Mesenchymal stem cell (in vitro differentiated cells and primary cell): Measurements from ENCODE around the gene PHKG2.

Experiments used
- DNase-seq: peaks from one replicate; pipeline ENCODE4 v3.0.0-alpha.2; 2013
- H2AFZ ChIP-seq: one replicate; pipeline ENCODE4 v1.6.1; 2013; ENCODE audit warnings: low read depth, mild to moderate bottlenecking, control low read depth, inconsistent platforms, low read length, moderate library complexity
- H2AK5ac ChIP-seq: 2 replicates; pipeline ENCODE4 v1.6.1; 2013; ENCODE audit warnings: low read length, moderate library complexity, mild to moderate bottlenecking, inconsistent platforms; ENCODE audit not compliant: severe bottlenecking
- H2BK120ac ChIP-seq: one replicate; pipeline ENCODE4 v1.6.1; 2013; ENCODE audit warnings: low read depth, mild to moderate bottlenecking, inconsistent platforms, low read length, moderate library complexity
- H2BK12ac ChIP-seq, 2 experiments: one replicate each; pipeline ENCODE4 v1.6.1; 2013; ENCODE audit warnings: inconsistent platforms in 2 of 2, low read length in 2 of 2, mild to moderate bottlenecking in 2 of 2, moderate library complexity in 2 of 2, control low read depth in 1 of 2
- H2BK15ac ChIP-seq: one replicate; pipeline ENCODE4 v1.6.1; 2013; ENCODE audit warnings: mild to moderate bottlenecking, low read depth, inconsistent platforms; ENCODE audit not compliant: poor library complexity, severe bottlenecking
- H2BK5ac ChIP-seq: 2 replicates; pipeline ENCODE4 v1.6.1; 2013; ENCODE audit warnings: low read depth, mild to moderate bottlenecking, low read length, control low read depth, inconsistent platforms; ENCODE audit not compliant: poor library complexity, severe bottlenecking
- H3K14ac ChIP-seq, 2 experiments: one replicate each; pipeline ENCODE4 v1.6.1; 2013; ENCODE audit warnings: inconsistent platforms in 2 of 2, low read length in 2 of 2, control low read depth in 1 of 2, mild to moderate bottlenecking in 1 of 2, moderate library complexity in 1 of 2
- H3K18ac ChIP-seq, 2 experiments: one replicate each; pipeline ENCODE4 v1.6.1; 2013; ENCODE audit warnings: inconsistent platforms in 2 of 2, low read length in 2 of 2, control low read depth in 1 of 2, low read depth in 1 of 2, mild to moderate bottlenecking in 1 of 2
- H3K23ac ChIP-seq, 2 experiments: one replicate each; pipeline ENCODE4 v1.6.1; 2013; ENCODE audit warnings: inconsistent platforms in 2 of 2, low read length in 2 of 2, mild to moderate bottlenecking in 2 of 2, moderate library complexity in 2 of 2, control low read depth in 1 of 2
- H3K27ac ChIP-seq: 2 replicates; pipeline ENCODE4 v1.5.1; 2013; ENCODE audit warnings: mild to moderate bottlenecking, moderate library complexity, low read length, control low read depth, inconsistent platforms; ENCODE audit not compliant: poor library complexity, severe bottlenecking
- H3K27me3 ChIP-seq, 2 experiments: 2 replicates each; pipeline versions ENCODE4 v1.6.1 to v1.7.0; 2013; ENCODE audit warnings: low read length in 2 of 2, mild to moderate bottlenecking in 2 of 2, moderate library complexity in 2 of 2, control low read depth in 1 of 2, inconsistent platforms in 1 of 2; ENCODE audit not compliant: control insufficient read depth in 1 of 2, insufficient read depth in 1 of 2
- H3K36me3 ChIP-seq, 2 experiments: 2 replicates each; pipeline versions ENCODE4 v1.6.1 to v1.7.0; 2013; ENCODE audit warnings: low read length in 2 of 2, control low read depth in 1 of 2, inconsistent platforms in 1 of 2, low read depth in 1 of 2, mild to moderate bottlenecking in 1 of 2; ENCODE audit not compliant: insufficient read depth in 2 of 2, control insufficient read depth in 1 of 2
- H3K4ac ChIP-seq, 2 experiments: one replicate each; pipeline ENCODE4 v1.6.1; 2013; ENCODE audit warnings: inconsistent platforms in 2 of 2, low read length in 2 of 2, mild to moderate bottlenecking in 2 of 2, moderate library complexity in 2 of 2, control low read depth in 1 of 2, low read depth in 1 of 2
- H3K4me1 ChIP-seq: 2 replicates; pipeline ENCODE4 v1.6.1; 2013; ENCODE audit warnings: low read depth, low read length, control low read depth; ENCODE audit not compliant: control insufficient read depth, insufficient read depth
- H3K4me2 ChIP-seq: 2 replicates; pipeline ENCODE4 v1.6.1; 2013; ENCODE audit warnings: low read length, mild to moderate bottlenecking, inconsistent platforms; ENCODE audit not compliant: poor library complexity, severe bottlenecking
- H3K4me3 ChIP-seq, 2 experiments: 2 replicates each; pipeline versions ENCODE4 v1.5.1 to v1.7.0; 2013; ENCODE audit warnings: low read length in 2 of 2, mild to moderate bottlenecking in 2 of 2, control low read depth in 1 of 2, low read depth in 1 of 2; ENCODE audit not compliant: insufficient read depth in 1 of 2
- H3K79me1 ChIP-seq: replicated peaks from 2 replicates; pipeline ENCODE4 v1.6.1; 2013; ENCODE audit warnings: mild to moderate bottlenecking, control low read depth, low read length, inconsistent platforms; ENCODE audit not compliant: poor library complexity, severe bottlenecking
- H3K9ac ChIP-seq: 2 replicates; pipeline ENCODE4 v1.7.0; 2013; ENCODE audit warnings: mild to moderate bottlenecking, low read length, moderate library complexity
- H3K9me3 ChIP-seq: 2 replicates; pipeline ENCODE4 v1.7.0; 2013; ENCODE audit warnings: mild to moderate bottlenecking, low read length; ENCODE audit not compliant: control insufficient read depth
- H4K8ac ChIP-seq: one replicate; pipeline ENCODE4 v1.6.1; 2013; ENCODE audit warnings: inconsistent platforms, mild to moderate bottlenecking, low read length, moderate library complexity
- H4K91ac ChIP-seq: one replicate; pipeline ENCODE4 v1.6.1; 2013; ENCODE audit warnings: mild to moderate bottlenecking, low read length, inconsistent platforms
- WGBS: methylation state at CpG from one replicate; pipeline ENCODE4 v1.1.7; 2013; ENCODE audit warnings: mixed read lengths; 5-methylcytosine and 5-hydroxymethylcytosine counted together

Gene PHKG2

GRCh38 chr16:30775392-30776188 is 27.4 kb downstream of the PHKG2 start:
- under 1% methylated on average over 77 of the region's 81 CpGs for WGBS
- Histone ChIP-seq H3K27me3 (no peaks in the 10 kb centered on the region), H3K27ac (peak overlapping the region; percentile 21), H2AK5ac (peak overlapping the region; percentile 41), H3K4me2 (peak overlapping the region; percentile 85), H3K23ac (peak overlapping the region; percentile 81 to 84), H3K9ac (peak overlapping the region; percentile 94), H3K79me1 (peaks cover 33% of the 10 kb centered on the region), H3K18ac (peak overlapping the region; percentile 94 to 97), H3K4me3 (peak overlapping the region; percentile 68 to 90), H2BK12ac (peak overlapping the region in 1 of 2 experiments; percentile 54), H2BK15ac (peak overlapping the region; percentile 29), H3K14ac (peak overlapping the region; percentile 81 to 98), H4K8ac (peak overlapping the region; percentile 86), H4K91ac (peak overlapping the region; percentile 88), H3K4me1 (peaks cover 19% of the 10 kb centered on the region), H3K9me3 (no peaks in the 10 kb centered on the region), H2BK120ac (peak overlapping the region; percentile 6), H3K36me3 (peaks cover 47 to 78% of the 10 kb centered on the region in 2 experiments), H2AFZ (peak overlapping the region; percentile 57), H2BK5ac (peak overlapping the region; percentile 20), H3K4ac (peak overlapping the region; percentile 88 to 92)
- peak; percentile 83 for DNase-seq

GRCh38 chr16:30777591-30778297 is 29.5 kb downstream of the PHKG2 start:
- H3K9ac ChIP-seq = peak overlapping the region; percentile 6
- H3K27me3 ChIP-seq = no peaks in the 10 kb centered on the region
- no peak overlapping the region for H2BK12ac ChIP-seq
- H4K8ac ChIP-seq = no peak overlapping the region
- H3K4me3 ChIP-seq = no peak overlapping the region
- H3K36me3 ChIP-seq = peaks cover 43 to 73% of the 10 kb centered on the region in 2 experiments
- H3K23ac ChIP-seq = no peak overlapping the region
- H3K79me1 ChIP-seq = peaks cover 45% of the 10 kb centered on the region
- H3K4me1 ChIP-seq = peaks cover 19% of the 10 kb centered on the region
- no peak overlapping the region for H2BK5ac ChIP-seq
- peak overlapping the region; percentile 13 for H2BK15ac ChIP-seq
- peak overlapping the region in 1 of 2 experiments; percentile 1 for H3K4ac ChIP-seq
- no peak overlapping the region for H2AFZ ChIP-seq
- H3K4me2 ChIP-seq = no peak overlapping the region
- H4K91ac ChIP-seq = no peak overlapping the region
- no peak overlapping the region for H2BK120ac ChIP-seq
- no peak overlapping the region for H3K27ac ChIP-seq
- no peak overlapping the region for H3K14ac ChIP-seq
- no peak overlapping the region for H3K18ac ChIP-seq
- H3K9me3 ChIP-seq = no peaks in the 10 kb centered on the region
- no peak overlapping the region for H2AK5ac ChIP-seq
- DNase-seq = no peak
- 94% methylated on average over 5 of the region's 7 CpGs for WGBS

- Histone ChIP-seq H2AK5ac (no peak overlapping the region), H3K36me3 (peaks cover 42 to 73% of the 10 kb centered on the region in 2 experiments), H3K4me3 (no peak overlapping the region), H3K79me1 (peaks cover 48% of the 10 kb centered on the region), H2BK12ac (peak overlapping the region in 1 of 2 experiments; percentile 37), H4K8ac (no peak overlapping the region), H2BK120ac (no peak overlapping the region), H3K4me2 (no peak overlapping the region), H3K23ac (no peak overlapping the region), H3K9me3 (no peaks in the 10 kb centered on the region), H2BK15ac (no peak overlapping the region), H3K4ac (no peak overlapping the region), H3K18ac (no peak overlapping the region), H3K9ac (peak overlapping the region; percentile 48), H4K91ac (no peak overlapping the region), H2BK5ac (no peak overlapping the region), H3K27ac (no peak overlapping the region), H3K27me3 (no peaks in the 10 kb centered on the region), H2AFZ (no peak overlapping the region), H3K4me1 (peaks cover 19% of the 10 kb centered on the region), H3K14ac (no peak overlapping the region)
- whole genome bisulfite sequencing = 91% methylated on average over 14 of the region's 14 CpGs
- DNase-seq = peak; percentile 37
Measured at GRCh38 chr16:30778549-30779244, 30.5 kb downstream of the PHKG2 start.
